SK-N-SH treated with all-trans-retinoic acid at 6 μM for 48 hours (cell line): ENCODE measurements around the gene FAAP100.

Experiments
- ARNTL ChIP-seq: fragments of 450-650 bp; formaldehyde crosslinking; IDR thresholded peaks from 2 replicates; pipeline ENCODE4 v1.5.0; 2020; ENCODE audit warnings: low read depth, mild to moderate bottlenecking, moderate library complexity, borderline replicate concordance
- PATZ1 ChIP-seq: fragments of 250-450 bp; sonication (Bioruptor Pico); IDR thresholded peaks from 2 replicates; pipeline ENCODE4 v1.8.0; 2020; ENCODE audit warnings: mild to moderate bottlenecking, moderate library complexity, borderline replicate concordance
- TOX ChIP-seq: fragments of 250-450 bp; sonication (Bioruptor Pico); IDR thresholded peaks from 2 replicates; pipeline ENCODE4 v1.8.0; 2021; ENCODE audit warnings: mild to moderate bottlenecking, moderate library complexity, borderline replicate concordance
- ZC3H10 ChIP-seq: fragments of 250-450 bp; sonication (Bioruptor Pico); IDR thresholded peaks from 2 replicates; pipeline ENCODE4 v1.5.1; 2021; ENCODE audit warnings: mild to moderate bottlenecking, moderate library complexity

DNA sequence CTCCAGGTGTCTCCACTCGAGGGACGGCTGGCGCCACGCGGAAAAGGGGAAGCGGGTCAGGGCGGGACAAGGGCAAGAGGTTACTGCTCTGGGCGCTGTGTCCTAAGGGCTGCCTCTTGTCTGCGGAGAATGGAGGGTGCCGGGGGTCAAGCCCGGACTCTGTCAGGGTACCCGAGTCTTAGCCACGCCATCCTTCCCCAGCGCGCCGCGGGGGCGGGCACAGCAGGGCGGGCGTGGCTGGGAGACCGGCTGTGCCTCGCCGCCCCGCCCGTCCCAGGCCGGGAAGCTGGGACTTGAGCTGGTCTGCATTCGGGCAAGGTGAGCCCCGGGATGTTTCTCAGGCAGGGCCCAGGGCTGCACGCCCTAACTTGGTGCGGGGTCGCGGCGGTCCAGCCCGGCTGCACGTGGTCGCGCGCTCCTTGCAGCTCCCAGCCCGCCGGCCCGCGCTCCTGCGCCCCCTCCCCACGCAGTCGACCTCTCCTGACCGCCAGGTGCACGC, 33.3 kb downstream of the FAAP100 start:
- TF ChIP-seq ZC3H10 (CRISPR knock-in tag) (no peak), ARNTL (CRISPR knock-in tag) (no peak), TOX (CRISPR knock-in tag) (no peak), PATZ1 (CRISPR knock-in tag) (no peak)
